ENCODE results near the gene POTEF.
"Not testable (repeated sequence)": the region's sequence is repeated elsewhere in the genome, so short reads cannot be mapped to it uniquely, and the experiment has no call there.

The POTEF gene

DNA sequence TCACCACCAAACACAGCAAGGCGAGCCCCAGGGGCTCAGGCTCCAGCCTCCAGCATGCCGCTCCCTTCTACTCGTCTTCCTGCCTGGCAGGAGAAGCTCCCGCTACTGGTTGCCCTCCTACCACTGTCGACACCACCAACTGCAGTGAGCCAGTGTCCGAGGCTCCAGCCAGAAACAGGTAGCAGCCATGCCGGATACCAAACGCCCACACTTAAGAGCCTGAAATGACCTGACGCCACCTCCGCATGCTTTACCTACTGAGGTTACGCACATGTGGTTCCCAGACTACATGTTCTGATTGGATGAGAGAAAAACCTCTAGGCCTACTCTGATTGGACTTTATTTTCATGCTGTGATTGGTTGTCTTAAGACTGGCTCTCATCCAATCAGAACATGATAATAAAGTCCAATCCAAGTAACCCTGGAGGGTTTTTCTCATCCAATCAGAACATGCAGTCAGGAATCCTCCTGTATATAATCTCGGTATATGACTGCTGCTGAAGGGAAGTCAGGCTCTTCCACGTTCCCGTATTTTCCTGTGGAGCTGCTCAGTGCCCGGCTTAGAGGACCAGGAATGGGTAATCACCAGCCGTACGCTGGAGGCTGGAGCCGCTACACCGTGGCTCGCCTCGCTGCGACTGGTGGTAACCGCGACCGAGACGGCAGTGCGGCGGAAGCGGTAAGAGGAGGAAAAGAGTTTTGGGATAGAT, at the start of gene POTEF:
Gene POTEF, minus strand, starts transcription at position 103 of the 710 bp plus-strand sequence. CDS start 8,707 bp downstream, outside the sequence.
- DNase-seq = not testable (repeated sequence)

DNA sequence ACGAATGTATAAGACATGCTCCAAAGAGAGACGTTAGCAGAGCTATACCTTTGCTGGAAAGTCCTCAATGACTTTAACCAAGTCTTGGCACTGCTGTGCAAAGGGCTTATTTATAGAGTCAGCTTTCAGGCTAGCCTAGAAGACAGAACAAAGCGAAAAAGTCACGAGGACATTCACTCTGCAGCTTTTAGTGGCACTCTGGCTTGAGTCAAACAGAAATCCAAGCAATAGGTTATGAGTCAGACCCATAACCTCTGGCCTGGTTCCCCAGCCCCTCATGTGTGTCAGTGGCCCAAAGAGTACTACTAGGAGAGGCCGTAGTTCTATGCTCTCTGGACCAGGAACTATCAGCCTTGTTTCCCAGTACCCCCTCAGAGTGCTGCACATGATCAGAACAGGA, 45.8 kb upstream of the POTEF start:
- DNase-seq = not testable (repeated sequence)

DNA sequence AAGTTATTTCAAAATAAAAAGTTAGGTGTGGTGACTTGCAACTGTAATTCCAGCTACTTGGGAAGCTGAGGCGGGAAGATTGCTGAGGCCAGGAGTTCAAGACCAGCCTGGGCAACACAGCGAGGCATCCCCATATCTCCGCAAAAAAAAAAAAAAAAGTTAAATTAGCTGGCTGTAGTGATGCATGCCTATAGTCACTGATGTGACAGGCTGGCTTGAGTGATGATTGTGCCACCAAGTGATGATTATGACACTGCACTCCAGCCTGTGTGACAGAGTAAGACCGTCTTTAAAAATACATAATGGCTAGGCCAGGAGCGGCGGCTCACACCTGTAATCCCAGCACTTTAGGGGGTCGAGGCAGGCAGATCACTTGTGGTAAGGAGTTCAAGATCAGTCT, 40.9 kb upstream of the POTEF start:
- DNase-seq = no peak

DNA sequence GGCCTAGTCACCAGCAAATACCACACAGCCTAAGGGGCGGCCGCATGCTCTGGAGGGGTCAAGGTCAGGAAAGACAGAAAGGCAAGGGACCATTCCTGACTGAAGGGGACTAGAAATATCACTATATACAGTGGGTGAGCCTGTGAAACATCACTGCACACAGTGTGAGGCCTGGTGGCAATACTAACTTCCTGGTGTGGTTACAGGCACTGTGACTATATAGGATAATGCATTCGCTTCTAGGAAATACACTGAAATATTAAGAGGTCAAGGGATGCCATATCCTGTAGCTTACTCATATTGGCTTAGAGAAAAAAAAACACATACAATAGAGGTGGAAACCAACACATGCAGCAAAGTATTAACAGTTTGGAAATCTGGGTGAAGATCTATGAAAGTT, 40.1 kb upstream of the POTEF start:
- not testable (repeated sequence) for DNase-seq

DNA sequence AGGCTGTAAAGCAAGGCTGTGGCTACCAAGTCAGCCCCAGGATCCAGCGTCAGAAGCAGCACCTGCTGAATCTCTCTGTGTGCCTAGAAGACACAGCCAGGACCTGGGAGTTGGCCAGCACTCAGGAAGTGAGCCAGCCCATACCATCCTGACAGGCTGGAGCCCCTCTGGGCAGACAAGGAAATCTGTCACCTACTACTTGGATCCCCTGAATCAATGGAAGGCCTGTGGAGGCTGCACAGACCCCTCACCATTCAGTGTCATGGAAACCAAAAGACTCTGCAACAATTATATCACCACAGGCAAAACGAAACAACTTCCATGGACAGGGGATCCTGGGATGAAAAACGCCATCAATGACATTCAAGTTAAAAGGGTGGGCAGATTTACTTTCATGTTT, 37.6 kb upstream of the POTEF start:
- not testable (repeated sequence) for DNase-seq

DNA sequence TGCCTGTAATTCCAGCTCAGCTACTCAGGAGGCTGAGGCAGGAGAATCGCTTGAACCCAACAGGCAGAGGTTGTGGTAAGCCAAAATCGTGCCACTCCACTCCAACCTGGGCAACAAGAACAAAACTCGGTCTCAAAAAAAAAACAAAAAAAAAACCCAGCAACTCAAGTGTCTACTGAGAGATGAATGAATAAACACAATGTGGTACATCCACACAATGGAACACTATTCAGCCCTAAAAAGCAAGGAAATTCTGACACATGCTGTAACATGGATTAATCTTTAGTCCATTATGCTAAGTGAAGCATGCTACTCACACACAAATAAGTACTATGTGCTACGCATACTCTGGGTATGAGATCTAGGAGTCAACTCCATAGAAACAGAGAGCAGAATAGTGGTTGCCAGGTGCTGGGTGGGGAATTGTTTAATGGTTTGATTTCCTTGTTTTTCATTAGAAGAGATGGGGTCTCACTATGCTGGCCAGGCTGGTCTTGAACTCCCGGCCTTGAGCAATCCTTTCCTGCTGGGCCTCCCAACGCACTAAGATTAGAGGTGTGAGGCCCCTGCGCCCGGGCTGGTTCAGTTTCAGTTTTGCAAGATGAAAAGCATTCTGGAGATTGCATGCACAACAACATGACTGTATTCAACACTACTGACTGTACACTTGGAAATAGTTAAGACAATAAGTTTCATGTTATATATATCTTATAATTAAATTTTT, 36.4 kb upstream of the POTEF start:
- DNase-seq = no peak

DNA sequence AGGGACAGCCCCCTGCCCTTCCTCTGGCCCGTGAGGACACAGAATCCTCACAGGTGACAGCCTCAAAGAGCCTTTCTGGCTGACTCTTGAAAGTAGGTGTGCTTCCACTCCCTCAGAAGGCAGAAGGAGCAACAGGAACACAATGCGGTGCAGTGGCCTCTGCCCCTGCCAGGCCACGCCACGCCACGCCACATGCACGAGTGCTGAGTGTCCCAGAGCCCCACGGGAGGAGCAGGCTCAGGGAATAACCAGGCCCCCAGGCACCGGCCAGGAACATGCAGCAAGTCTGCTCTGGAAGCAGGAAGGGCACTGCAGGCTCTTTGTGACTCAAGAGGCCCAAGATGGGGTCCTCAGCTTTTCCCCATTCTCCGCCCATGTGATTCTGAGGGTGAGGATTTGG, 33.9 kb upstream of the POTEF start:
- DNase-seq = no peak

DNA sequence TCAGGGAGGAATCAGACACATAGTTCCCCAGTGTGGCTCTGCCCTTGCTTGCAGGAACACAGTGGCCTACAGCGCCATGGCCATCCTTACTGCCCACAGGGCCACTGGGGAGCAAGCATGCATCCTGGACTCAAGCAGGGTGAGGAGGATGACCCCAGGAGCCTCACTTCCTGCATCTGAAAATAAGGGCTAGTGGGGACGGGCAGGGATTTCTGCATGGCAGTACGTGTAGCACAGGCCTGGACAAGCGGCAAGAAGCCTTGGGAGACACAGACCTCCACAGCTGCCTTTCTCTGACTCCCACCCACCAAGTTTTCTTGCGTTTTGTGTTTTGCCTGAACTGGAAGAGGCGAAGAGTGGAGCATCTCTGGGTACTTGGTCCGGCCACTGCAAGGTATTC, 33.5 kb upstream of the POTEF start:
- DNase-seq = not testable (repeated sequence)

DNA sequence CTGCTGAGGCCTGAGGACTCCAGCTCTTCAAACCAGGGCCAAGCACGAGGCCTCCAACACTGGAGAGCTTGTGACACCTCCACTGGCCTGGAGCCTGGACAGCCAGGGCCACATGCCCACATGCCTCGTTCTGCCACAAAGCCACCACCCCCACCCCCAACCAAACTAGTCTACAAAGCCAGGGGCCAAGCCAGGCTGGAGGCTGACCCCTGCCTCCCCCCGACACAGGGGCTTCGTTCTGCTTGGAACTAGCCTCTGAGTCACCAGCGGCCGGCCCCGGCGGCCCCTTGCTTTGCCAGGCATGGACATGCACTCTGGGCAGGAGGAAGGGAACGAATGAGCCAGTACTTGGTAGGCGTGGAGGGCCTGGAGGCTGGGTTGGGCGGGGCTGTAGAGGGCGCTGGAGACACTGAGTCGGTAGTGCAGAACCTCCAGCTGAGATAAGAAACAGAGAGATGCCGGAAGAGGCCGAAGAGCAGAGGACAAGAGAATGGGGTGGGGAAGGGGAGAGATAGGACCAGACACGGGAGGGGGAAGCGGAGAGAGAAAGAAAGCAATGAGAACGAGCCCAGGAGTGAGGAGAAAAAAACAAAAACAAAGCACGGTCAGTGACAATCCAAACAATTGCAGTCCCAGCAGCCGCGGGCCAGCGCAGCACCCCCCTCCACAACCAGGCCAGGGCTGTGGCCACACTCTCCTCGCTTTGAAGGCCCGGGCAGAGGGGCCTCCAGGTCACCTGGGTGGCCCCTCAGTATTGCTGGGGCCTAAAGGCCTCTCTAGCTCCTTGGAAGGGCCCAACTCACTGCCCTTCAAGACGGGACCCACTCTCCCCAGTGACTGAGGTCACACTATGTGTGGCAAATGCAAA, 32.0 kb upstream of the POTEF start:
- not testable (repeated sequence) for DNase-seq

DNA sequence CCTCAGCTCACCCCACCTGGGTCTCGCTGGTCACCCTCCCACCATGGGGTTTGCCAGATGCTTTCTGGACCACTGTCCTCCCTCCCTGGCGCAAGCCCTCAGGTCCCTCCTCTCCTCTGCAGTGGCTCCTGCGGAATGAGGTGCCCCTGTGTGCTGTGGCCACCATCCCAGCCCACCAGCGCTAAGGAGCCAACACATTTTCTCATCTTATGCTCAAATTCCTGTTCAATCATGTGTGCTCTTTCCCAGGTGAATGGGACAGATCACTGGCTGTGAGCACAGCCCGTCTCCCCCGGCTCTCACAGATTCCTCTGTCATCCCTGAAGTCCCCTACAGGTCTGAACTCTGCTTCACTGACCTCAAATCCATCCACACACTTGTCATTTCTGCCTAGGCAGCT, 31.1 kb upstream of the POTEF start:
- DNase-seq = no peak

DNA sequence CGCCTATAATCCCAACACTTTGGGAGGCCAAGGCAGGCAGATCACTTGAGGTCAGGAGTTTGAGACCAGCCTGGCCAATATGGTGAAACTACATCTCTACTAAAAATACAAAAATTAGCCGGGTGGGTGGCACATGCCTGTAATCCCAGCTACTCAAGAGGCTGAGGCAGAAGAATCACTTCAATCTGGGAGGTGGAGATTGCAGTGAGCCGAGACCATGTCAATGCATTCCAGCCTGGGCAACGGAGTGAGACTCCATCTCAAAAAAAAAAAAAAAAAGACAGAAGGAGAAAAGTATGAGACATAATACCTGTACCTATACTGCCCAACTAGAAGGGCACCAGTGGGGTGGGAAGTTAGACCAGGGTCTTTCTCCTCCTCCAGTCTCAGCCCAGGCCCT, 30.4 kb upstream of the POTEF start:
- not testable (repeated sequence) for DNase-seq

DNA sequence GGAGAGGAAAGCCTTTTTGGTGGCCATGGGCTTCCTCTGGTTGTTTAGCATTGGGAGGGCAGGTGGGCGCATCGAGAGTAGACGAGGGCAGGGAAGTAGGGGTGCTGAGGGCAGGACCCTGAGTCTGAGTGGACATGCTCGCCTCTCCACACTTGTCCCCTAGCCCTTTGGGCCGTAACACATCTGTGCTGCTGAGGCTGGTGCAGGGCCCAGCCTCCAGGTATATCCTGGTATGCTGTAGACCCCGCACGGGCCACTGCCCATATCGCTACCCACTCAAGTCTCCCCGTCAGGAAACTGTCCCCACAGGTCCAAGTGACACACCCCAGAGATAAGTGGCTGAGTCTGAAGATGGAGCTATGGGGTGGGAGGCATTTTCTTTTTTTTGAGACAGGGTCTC, 29.6 kb upstream of the POTEF start:
- DNase-seq = no peak

DNA sequence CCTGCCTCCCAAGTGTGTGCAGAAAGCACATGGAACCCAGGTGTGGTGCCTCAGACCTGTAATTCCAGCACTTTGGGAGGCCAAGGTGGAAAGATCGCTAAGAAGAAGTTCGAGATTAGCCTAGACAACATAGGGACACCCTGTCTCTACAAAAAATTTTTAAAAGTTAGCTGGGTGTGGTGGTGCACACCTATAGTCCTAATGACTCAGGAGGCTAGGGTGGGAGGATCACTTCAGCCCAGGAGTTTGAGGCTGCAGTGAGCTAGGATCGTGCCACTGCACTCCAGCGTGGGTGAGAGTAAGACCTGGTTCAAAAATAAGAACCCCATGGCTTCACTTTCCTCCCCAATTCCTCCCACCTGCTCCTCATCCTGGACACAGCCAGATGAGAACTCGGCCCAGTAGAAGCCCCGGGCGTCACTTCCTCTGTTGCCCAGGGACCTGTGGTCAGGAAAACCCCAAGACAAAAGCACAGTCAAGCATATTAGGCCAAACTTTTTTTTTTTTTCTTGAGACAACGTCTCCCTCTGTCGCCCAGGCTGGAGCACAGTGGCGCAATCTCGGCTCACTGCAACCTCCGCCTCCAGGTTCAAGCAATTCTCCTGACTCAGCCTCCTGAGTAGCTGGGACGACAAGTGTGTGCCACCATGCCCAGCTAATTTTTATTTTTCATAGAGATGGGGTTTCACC, 28.9 kb upstream of the POTEF start:
- not testable (repeated sequence) for DNase-seq

DNA sequence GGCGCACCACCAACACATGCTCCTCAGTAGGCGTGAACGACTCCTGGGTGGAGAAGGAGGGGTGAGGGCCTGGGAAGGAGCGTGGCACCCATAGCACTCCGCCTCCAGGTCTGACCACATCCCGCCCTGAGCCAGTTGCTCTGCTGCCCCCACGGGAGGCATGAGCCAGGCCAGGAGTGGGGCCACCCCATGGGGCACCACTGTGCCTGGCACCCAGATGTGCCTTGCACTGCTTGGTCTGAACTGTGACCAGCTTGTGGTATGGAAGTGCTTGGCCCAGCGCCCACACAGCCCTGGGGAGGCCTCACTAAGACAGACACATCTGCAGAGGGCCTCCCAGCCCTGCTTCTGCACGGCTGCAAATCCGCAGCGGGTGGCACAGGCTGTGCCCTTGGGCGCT, 28.3 kb upstream of the POTEF start:
- DNase-seq = not testable (repeated sequence)

DNA sequence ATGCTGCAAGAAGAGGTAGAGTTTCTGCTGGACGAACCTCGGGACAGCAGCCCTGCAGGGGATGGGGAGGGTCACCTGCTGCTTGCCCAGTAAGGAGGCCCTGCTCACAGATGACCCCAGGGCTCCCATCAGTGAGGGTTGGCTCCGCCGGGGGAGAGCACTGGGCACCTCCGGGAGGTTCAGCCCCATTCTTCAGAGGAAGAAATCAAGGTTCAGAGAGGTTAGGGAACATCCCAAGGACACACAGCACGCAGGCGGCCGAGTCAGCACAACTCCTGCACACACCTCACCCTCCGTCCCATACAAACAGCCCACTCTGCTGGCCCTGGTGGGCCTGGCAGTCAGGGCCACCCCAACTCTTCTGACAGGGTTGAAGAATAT, 27.6 kb upstream of the POTEF start:
- DNase-seq = no peak

DNA sequence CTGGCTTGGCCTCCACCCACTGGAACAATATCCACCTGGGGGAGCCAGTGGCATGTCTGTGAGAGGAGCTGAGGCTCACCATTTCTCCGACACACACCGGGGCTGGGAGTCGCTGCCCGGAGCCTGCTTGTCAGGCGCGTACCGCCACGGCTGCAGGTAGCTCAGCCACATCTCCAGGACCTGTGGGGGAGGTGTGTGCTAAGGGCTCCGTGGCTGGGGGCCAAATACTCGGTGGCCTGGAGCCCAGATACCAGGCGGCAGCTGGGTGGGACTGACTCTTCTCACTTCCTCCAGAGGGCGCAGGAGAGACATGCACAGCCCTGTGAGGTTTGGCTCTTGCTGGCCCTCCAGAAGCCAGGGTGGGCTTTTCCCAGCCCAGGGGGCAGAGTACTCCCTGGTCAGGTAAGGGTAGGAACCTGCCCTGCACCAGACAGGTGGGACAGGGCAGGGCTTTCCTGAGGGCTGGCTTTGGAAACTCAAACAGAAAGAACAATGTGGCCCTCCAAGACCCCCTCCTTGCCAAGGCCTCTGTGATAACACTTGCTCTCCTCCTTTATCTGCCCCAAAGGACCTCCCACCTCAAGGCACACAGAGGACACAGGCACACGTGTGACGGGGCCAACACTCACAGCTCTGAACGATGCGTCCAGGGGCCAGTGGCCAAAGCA, 27.1 kb upstream of the POTEF start:
- not testable (repeated sequence) for DNase-seq

DNA sequence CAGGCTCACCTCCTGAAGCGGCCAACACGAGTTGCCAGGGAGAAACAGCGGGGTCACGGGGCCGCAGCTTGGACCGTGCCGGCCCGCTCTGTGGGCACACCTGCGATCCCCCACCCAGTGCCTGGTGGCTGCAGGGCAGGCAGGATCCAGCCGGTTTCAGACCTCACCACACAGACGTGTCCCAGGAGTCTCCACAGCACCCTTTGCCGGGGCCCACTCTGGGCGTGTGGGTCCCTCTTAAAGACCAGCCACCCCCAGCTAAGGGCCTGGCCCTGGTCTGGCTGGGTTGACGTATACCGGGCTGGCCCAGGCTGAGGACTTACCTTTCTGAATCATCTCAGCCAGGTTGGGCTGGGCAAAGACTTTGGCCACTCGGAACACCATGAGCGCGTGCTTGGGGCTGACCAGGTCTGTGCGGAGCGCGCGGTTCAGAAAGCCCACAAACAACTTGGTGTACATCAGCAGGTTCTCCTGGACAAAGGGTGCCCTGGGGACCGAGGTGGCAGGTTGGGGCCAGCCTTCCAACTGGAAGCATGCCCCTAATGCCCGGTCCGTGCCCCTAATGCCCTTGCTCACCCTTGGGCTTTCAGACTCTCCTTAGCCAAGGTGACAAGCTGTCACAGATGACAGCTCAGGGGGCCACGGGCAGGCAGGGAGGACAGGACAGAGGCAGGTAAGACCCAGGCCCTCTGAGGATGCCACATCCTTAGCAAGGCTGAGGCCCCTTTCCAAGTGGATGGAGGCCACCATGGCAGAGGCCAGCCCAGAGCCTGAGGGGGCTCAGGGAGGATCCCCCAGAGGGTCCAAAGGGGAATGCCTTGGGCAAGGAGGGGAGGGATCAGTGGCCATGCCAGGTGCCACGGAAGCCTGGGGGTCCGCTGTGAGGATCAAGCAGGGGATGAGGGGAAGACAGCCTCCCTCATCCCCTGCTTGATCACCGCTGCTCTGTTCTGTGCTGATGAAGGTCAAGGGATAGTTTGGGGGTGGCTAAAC, 26.0 kb upstream of the POTEF start:
- no peak for DNase-seq

DNA sequence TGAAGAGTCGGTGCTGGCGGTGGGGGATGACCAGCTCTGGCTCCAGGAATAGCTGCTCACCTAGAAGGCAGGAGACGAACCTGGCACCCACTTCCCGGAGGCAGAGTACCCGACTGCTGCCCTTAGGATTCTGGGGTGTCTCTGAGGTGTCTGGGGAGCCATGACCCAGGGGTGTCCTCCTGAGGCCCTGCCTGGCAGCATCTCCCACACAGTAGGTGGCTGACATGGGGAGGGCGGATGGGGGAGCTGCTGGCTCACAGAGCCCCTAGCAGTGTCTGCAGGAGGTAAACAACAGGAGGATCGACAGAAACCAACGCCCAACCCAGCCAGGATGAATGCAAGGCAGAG, 25.4 kb upstream of the POTEF start:
- DNase-seq = not testable (repeated sequence)

DNA sequence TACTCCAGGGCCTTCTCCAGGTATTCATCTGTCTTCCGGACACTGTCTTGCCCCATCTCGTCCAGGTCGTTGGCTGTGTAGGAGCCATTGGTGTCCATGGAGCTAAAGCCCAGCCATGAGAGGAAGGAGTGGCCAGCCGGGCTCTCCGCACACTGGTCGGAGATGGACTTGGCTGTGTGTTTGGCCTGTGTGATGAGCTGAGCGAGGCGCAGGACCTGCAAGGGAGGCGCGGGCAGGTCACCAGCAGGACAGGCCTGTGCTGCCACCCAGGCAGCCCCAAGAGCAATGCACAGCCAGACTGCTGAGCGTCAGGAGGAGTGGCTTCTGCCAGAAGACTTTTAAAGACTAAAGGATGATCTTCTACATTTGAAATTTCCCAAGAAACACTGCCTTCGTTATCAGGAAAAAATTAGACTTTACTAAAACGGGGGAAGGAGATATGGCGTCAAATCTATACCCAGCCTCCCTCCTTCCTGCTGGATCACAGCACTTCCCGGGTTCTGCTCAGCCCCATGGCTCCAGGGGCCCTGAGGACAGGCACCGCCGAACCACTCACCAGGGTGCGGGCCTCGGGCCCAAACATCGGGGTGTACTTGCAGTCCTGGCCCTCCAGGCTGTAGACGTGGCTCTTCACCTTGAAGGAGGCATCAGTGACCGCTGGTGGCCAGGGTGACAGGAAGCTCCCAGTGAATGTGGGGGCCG, 24.9 kb upstream of the POTEF start:
- not testable (repeated sequence) for DNase-seq

DNA sequence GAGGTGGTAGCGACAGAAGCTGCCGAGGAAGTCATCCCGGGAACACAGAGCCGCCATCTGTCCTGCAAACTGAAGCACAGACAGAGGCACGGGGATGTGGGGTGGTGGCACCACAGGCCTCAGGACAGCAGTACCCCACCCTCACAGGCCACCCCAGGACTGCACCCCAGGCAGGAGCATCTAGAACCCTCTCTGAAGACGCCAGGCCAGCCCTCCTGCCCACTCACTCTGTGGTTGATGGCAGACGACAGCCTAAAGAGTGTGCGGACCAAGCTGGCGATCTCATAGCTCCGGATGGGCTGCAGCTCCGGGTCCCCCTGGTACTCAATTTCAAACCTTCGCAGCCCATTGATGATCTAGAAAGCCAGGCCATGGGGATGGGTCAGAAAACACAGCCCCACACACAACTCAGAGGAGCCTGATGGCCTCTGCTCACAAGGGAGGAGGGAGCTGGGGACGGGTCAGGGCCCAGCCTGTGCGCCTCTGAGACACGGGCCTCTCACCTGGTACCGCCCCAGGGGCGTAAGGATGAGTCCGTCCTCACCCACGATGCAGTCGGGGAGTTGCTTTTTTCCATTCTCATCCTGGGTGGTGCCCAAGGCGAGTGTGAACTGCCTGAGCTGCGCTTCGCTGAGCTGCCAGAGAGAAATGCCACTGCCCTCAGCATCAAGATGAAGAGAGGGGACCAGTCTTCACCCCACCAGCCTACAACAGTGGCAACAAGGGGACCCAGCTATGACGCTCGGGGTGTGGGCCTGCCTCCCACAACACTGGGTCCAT, 24.0 kb upstream of the POTEF start:
- DNase-seq = no peak
